ENCODE measurements around the gene RPS14.

- TF ChIP-seq, protein P1, sequence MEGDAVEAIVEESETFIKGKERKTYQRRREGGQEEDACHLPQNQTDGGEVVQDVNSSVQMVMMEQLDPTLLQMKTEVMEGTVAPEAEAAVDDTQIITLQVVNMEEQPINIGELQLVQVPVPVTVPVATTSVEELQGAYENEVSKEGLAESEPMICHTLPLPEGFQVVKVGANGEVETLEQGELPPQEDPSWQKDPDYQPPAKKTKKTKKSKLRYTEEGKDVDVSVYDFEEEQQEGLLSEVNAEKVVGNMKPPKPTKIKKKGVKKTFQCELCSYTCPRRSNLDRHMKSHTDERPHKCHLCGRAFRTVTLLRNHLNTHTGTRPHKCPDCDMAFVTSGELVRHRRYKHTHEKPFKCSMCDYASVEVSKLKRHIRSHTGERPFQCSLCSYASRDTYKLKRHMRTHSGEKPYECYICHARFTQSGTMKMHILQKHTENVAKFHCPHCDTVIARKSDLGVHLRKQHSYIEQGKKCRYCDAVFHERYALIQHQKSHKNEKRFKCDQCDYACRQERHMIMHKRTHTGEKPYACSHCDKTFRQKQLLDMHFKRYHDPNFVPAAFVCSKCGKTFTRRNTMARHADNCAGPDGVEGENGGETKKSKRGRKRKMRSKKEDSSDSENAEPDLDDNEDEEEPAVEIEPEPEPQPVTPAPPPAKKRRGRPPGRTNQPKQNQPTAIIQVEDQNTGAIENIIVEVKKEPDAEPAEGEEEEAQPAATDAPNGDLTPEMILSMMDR (IDR thresholded peaks at IDR 0.05; ENCODE audit: poor library complexity, severe bottlenecking): no peak
- TF ChIP-seq EZH2 (IDR thresholded peaks at IDR 0.05; ENCODE audit: borderline replicate concordance, insufficient read depth, low read length, poor library complexity, severe bottlenecking): no peak
Measured at GRCh38 chr5:150457121-150457520, 7.6 kb upstream of the RPS14 start.

Measured in neural cell (in vitro differentiated cells).